ENCODE results near the gene AK4. TPM values are rescaled to one million over a fixed set of nuclear protein-coding genes. Genes with fewer than 3 reads are reported as not detected.

AK4 gene
- total and polyA plus RNA-seq, 9 donors, result 1.7 to 25.6 (median 13.2) TPM

DNA sequence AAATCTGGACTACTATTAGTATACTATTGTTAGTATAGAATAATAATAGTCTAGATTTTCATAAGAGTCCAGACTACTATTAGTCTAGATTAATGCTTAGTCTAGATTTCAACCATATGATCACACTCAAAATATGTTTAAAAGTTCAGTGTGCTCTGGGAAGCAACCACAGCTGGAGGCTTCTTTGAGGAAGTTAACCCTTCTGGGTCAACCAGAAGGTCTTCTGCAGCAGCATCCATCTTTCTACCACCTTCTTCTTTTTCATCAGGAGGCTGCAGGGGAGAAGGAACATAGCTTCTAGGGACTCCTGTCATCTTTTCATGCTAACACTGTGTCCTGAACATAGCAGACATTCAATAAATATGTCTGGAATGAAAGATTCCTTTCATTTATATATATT is 110.1 kb downstream of the AK4 start:
- H3K9me3 ChIP-seq, result no peaks in the 10 kb centered on the region
- intact Hi-C loops (cut with DNase I), result loop anchor here in 2 of 4 donors (10.0 kb wide), 2 partner anchors 157 to 167 kb away; partner anchors contain the start of genes LEPR (in 1 of the 2) and LEPROT (in 1 of the 2)
- no peak for TF ChIP-seq POLR2A (IDR thresholded peaks at IDR 0.05)
- TF ChIP-seq, protein P1, sequence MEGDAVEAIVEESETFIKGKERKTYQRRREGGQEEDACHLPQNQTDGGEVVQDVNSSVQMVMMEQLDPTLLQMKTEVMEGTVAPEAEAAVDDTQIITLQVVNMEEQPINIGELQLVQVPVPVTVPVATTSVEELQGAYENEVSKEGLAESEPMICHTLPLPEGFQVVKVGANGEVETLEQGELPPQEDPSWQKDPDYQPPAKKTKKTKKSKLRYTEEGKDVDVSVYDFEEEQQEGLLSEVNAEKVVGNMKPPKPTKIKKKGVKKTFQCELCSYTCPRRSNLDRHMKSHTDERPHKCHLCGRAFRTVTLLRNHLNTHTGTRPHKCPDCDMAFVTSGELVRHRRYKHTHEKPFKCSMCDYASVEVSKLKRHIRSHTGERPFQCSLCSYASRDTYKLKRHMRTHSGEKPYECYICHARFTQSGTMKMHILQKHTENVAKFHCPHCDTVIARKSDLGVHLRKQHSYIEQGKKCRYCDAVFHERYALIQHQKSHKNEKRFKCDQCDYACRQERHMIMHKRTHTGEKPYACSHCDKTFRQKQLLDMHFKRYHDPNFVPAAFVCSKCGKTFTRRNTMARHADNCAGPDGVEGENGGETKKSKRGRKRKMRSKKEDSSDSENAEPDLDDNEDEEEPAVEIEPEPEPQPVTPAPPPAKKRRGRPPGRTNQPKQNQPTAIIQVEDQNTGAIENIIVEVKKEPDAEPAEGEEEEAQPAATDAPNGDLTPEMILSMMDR (IDR thresholded peaks at IDR 0.05), result no peak
- no peak for TF ChIP-seq EP300 (IDR thresholded peaks at IDR 0.05)
- H3K4me1 ChIP-seq (ENCODE audit: insufficient read depth), result peaks cover 4% of the 10 kb centered on the region
- no peak overlapping the region for H3K4me3 ChIP-seq
- no peak overlapping the region for H3K27ac ChIP-seq
- H3K36me3 ChIP-seq, result no peaks in the 10 kb centered on the region
- no peak for DNase-seq
- H3K27me3 ChIP-seq, result no peaks in the 10 kb centered on the region

DNA sequence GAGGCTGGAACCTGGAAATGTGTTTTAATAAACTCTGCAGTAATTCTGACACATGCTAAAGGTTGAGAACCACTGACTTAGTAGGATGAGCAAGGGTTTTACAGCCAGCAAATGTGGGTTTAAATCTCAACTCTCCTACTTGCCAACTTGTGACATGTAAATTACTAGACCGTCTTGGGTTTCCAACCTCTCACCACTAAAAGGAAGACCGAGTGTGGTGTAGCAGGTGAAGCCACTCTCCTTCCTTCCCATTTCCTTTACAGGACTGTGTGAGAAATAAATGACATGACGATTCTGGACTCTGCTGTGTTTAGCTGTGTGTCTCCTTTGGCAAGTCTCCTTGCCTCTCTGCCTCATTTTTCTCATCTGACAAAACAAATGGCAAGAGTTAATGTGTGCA is 111.8 kb downstream of the AK4 start:
- H3K36me3 ChIP-seq, result no peaks in the 10 kb centered on the region
- intact Hi-C loops (cut with DNase I), result loop anchor here in 2 of 4 donors (10.0 kb wide), 2 partner anchors 155 to 165 kb away; partner anchors contain the start of genes LEPR (in 1 of the 2) and LEPROT (in 1 of the 2)
- H3K27me3 ChIP-seq, result no peaks in the 10 kb centered on the region
- no peaks in the 10 kb centered on the region for H3K9me3 ChIP-seq
- H3K4me1 ChIP-seq (ENCODE audit: insufficient read depth), result peaks cover under 1% of the 10 kb centered on the region
- DNase-seq, result no peak
- TF ChIP-seq POLR2A (IDR thresholded peaks at IDR 0.05) (no peak), EP300 (IDR thresholded peaks at IDR 0.05) (no peak)
- TF ChIP-seq, protein P1 (IDR thresholded peaks at IDR 0.05), result no peak
- 59 to 78% (median 67%) methylated on average over 3 of the region's 3 CpGs for WGBS, 3 donors
- H3K27ac ChIP-seq, result no peak overlapping the region
- no peak overlapping the region for H3K4me3 ChIP-seq

DNA sequence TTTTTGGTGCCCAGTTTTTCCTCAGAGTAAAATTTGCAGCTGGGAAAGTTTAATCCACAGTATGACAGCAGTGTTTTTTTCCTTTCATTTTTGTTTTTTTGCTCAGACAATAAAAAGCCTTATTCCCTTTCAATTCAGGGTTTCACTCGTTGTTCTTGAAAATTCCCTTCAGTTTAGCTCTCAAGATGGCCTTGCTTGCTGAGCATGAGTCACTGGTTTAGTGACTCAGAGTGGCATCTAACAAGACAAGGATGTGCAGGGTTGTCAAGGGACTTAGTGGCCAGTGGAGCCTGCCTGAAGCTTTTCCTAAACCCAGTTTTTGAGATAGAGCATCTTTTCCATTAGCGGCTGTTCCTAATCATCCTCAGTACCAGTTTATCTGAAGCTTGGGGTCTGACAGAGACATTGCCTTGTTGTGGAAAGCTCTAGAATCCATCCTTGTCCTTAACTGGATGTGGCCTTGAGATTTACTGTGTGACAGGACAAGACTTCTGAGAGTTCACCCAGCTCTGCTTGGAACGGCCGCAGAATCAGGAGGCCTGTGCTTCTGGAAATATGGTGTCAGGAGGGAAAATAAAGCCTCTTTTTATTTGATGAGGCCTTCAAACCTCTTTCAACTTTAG is 113.0 kb downstream of the AK4 start:
- Histone ChIP-seq H3K27ac (no peak overlapping the region), H3K9me3 (no peaks in the 10 kb centered on the region), H3K4me1 (ENCODE audit: insufficient read depth) (peaks cover 2% of the 10 kb centered on the region), H3K36me3 (no peaks in the 10 kb centered on the region), H3K27me3 (no peaks in the 10 kb centered on the region), H3K4me3 (no peak overlapping the region)
- intact Hi-C loops (cut with DNase I), result no loop called here
- no peak for DNase-seq
- TF ChIP-seq, protein P1 (IDR thresholded peaks at IDR 0.05), result no peak
- TF ChIP-seq EP300 (IDR thresholded peaks at IDR 0.05) (no peak), POLR2A (IDR thresholded peaks at IDR 0.05) (no peak)
- WGBS, 3 donors, result 67 to 70% (median 68%) methylated on average over 4 of the region's 4 CpGs

DNA sequence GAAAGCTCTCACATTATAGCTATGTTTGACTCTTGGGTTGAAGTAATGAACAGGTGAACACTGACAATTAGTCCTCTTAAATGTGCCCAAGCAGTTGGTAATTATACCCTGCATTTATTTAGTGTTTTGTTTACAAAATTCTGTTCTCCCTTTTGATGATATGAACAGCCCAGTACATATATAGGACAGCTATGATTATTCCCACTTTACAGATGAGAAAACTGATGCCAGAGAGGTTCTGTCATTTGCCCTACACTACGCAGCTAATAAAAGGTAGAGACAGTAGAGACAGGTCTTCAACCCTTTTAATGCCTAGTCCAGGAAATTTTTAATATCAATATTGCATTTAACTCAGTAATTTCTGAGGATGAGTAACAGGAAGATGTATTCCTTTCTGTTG is 115.3 kb downstream of the AK4 start:
- Histone ChIP-seq H3K27me3 (no peaks in the 10 kb centered on the region), H3K4me1 (ENCODE audit: insufficient read depth) (peaks cover 3% of the 10 kb centered on the region), H3K9me3 (no peaks in the 10 kb centered on the region), H3K4me3 (no peak overlapping the region), H3K27ac (no peak overlapping the region), H3K36me3 (no peaks in the 10 kb centered on the region)
- no peak for DNase-seq
- TF ChIP-seq POLR2A (IDR thresholded peaks at IDR 0.05) (no peak), EP300 (IDR thresholded peaks at IDR 0.05) (no peak)
- TF ChIP-seq, protein P1 (IDR thresholded peaks at IDR 0.05), result no peak
- intact Hi-C loops (cut with DNase I), result no loop called here
- 82 to 87% (median 87%) methylated on average over 1 of the region's 1 CpG for WGBS, 3 donors

All from ovary (tissue), 9 donors.